Hematopoietic multipotent progenitor cell treated with erythropoietin and hydrocortisone succinate and interleukin-3 and kit ligand, for 4 days (in vitro differentiated cells): ENCODE data around the gene PRICKLE4.
"Not testable (repeated sequence)": the region's sequence is repeated elsewhere in the genome, so short reads cannot be mapped to it uniquely, and the experiment has no call there.

ENCODE experiments used
- DNase-seq: peaks from one replicate; pipeline ENCODE4 v3.0.0-alpha.2; 2015

PRICKLE4 gene

GRCh38 chr6:41801380-41801779, 20.8 kb downstream of the PRICKLE4 start:
- DNase-seq = peak; percentile 41

GRCh38 chr6:41805830-41806774, 25.5 kb downstream of the PRICKLE4 start:
- no peak for DNase-seq

GRCh38 chr6:41811095-41811494, 30.5 kb downstream of the PRICKLE4 start:
- DNase-seq = no peak

- DNase-seq = not testable (repeated sequence)
Measured at GRCh38 chr6:41811946-41812345, 31.4 kb downstream of the PRICKLE4 start.

GRCh38 chr6:41813469-41813868, 32.9 kb downstream of the PRICKLE4 start:
- no peak for DNase-seq

- DNase-seq = no peak
Measured at GRCh38 chr6:41813956-41814355, 33.4 kb downstream of the PRICKLE4 start.

GRCh38 chr6:41814629-41815028, 34.0 kb downstream of the PRICKLE4 start:
- no peak for DNase-seq

- no peak for DNase-seq
Measured at GRCh38 chr6:41815587-41815986, 35.0 kb downstream of the PRICKLE4 start.

GRCh38 chr6:41818271-41819054, 37.9 kb downstream of the PRICKLE4 start:
- DNase-seq = peak; percentile 55

- no peak for DNase-seq
Measured at GRCh38 chr6:41821266-41821665, 40.7 kb downstream of the PRICKLE4 start.

- DNase-seq = no peak
Measured at GRCh38 chr6:41822021-41822420, 41.4 kb downstream of the PRICKLE4 start.

- DNase-seq = no peak
Measured at GRCh38 chr6:41823178-41823577, 42.6 kb downstream of the PRICKLE4 start.

GRCh38 chr6:41824571-41825569, 44.3 kb downstream of the PRICKLE4 start:
- DNase-seq = no peak

- no peak for DNase-seq
Measured at GRCh38 chr6:41826343-41827022, 45.9 kb downstream of the PRICKLE4 start.

- DNase-seq = no peak
Measured at GRCh38 chr6:41832263-41832662, 51.7 kb downstream of the PRICKLE4 start.

GRCh38 chr6:41836022-41836659, 55.6 kb downstream of the PRICKLE4 start:
- DNase-seq = no peak

- DNase-seq = no peak
Measured at GRCh38 chr6:41836660-41837052, 56.1 kb downstream of the PRICKLE4 start.
